Measurements from ENCODE around the gene SELENOH. TPM values are rescaled to one million over a fixed set of nuclear protein-coding genes. Genes with fewer than 3 reads are reported as not detected.

The SELENOH gene
- polyA plus RNA-seq, 2 of the 4 experiments (the other 2 are of a cell fraction), result 96.3 to 115 TPM

- TF ChIP-seq CBX8 (IDR thresholded peaks at IDR 0.05) (no peak), NFE2L2 (conservative IDR thresholded peaks at IDR 0.05; ENCODE audit: low read length) (no peak), ZC3H11A (IDR thresholded peaks at IDR 0.05) (no peak)
Measured at GRCh38 chr11:57775491-57775890, 34.2 kb downstream of the SELENOH start (continued).

- no peak for TF ChIP-seq NPAS2 (CRISPR knock-in tag; IDR thresholded peaks at IDR 0.05; ENCODE audit: borderline replicate concordance)
- no peak for TF ChIP-seq EP300 (IDR thresholded peaks at IDR 0.05)
- TF ChIP-seq FOSL2 (IDR thresholded peaks at IDR 0.05), result no peak
- TF ChIP-seq FOSL2 (CRISPR knock-in tag; IDR thresholded peaks at IDR 0.05), result no peak
- no peak for TF ChIP-seq MAFK (IDR thresholded peaks at IDR 0.05; ENCODE audit: partially characterized antibody)
- TF ChIP-seq NR3C1 (IDR thresholded peaks at IDR 0.05), result no peak
- no peak for TF ChIP-seq MYC (IDR thresholded peaks at IDR 0.05; ENCODE audit: borderline replicate concordance, low read length)
- TF ChIP-seq CBX8 (IDR thresholded peaks at IDR 0.05), result no peak
- no peak for TF ChIP-seq CEBPB (IDR thresholded peaks at IDR 0.05)
- no peak for TF ChIP-seq TFCP2L1 (CRISPR knock-in tag; IDR thresholded peaks at IDR 0.05)
- no peak for TF ChIP-seq HOXB5 (CRISPR knock-in tag; IDR thresholded peaks at IDR 0.05)
- no peak for TF ChIP-seq HOXB13 (CRISPR knock-in tag; IDR thresholded peaks at IDR 0.05; ENCODE audit: low read depth)
- TF ChIP-seq EHF (CRISPR knock-in tag; IDR thresholded peaks at IDR 0.05), result no peak
- TF ChIP-seq, protein P1, sequence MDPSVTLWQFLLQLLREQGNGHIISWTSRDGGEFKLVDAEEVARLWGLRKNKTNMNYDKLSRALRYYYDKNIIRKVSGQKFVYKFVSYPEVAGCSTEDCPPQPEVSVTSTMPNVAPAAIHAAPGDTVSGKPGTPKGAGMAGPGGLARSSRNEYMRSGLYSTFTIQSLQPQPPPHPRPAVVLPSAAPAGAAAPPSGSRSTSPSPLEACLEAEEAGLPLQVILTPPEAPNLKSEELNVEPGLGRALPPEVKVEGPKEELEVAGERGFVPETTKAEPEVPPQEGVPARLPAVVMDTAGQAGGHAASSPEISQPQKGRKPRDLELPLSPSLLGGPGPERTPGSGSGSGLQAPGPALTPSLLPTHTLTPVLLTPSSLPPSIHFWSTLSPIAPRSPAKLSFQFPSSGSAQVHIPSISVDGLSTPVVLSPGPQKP (IDR thresholded peaks at IDR 0.05; ENCODE audit: low read depth, low read length), result no peak
- no peak for TF ChIP-seq MAZ (IDR thresholded peaks at IDR 0.05; ENCODE audit: borderline replicate concordance, low read depth, low read length)
- TF ChIP-seq RFX5 (IDR thresholded peaks at IDR 0.05), result no peak
- Histone ChIP-seq H3K4me2 (peak overlapping the region; percentile 93), H3K9me3 (no peaks in the 10 kb centered on the region), H3K4me3 (no peak overlapping the region), H3K4me1 (peaks cover 89% of the 10 kb centered on the region), H3K27ac (peak overlapping the region; percentile 83 to 88; a peak in 5 of 6 replicates)
- POLR2A ChIA-PET, result interaction anchor here (1.2 kb wide), 1 partner anchor 27 kb away, joined by 3 read pairs; no protein-coding TSS in a partner anchor
- DNase-seq (ENCODE audit: low read depth in 1 of 2, low spot score in 1 of 2) (no peak), FAIRE-seq (no peak), ATAC-seq (no peak)
- 82% methylated on average over 3 of the region's 3 CpGs for WGBS (ENCODE audit: missing lambda C conversion rate)
- CTCF ChIA-PET, result interaction anchor here (0.6 to 2.3 kb wide), 5 partner anchors 8 to 25 kb away, joined by 3 to 12 read pairs (median 4); partner anchors contain the start of gene BTBD18
Measured at GRCh38 chr11:57776031-57776521, 34.8 kb downstream of the SELENOH start.

DNA sequence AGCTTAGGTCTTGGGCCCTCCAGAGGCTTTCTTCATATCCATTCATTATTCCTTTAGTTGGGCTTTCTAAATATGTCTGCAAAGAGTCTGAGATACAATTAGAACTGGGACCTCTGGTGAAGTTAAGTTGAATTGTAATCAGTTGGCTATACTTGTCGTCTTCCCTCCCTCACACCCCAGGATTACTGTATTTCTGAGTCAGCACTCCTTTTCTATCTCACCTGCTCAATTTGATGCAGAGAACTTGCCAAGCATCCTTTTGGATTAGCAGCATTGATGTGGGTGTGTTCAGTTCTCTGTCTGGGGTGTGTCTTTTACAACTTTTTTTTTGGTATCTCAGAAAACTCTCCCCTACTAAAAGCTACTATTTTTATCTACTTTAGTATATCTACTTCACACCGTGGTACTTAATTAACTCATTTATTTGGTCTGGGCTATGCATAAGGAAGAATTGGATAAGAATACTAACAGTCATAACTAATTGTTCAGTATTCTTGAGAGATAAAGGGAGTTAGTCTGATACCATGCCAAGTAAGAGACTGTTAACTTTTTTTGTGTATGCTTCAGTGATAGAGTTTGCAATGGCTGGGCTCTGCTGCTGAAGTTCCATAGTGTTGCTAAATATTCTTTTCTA, 35.4 kb downstream of the SELENOH start:
- ATAC-seq, result no peak
- no peak for TF ChIP-seq GATA3 (IDR thresholded peaks at IDR 0.05; ENCODE audit: borderline replicate concordance)
- peak; percentile 14 for TF ChIP-seq MAFK (IDR thresholded peaks at IDR 0.05; ENCODE audit: partially characterized antibody)
- TF ChIP-seq ZC3H11A (IDR thresholded peaks at IDR 0.05), result no peak
- no peak for TF ChIP-seq MAZ (IDR thresholded peaks at IDR 0.05; ENCODE audit: borderline replicate concordance, low read depth, low read length)
- DNase-seq (ENCODE audit: low read depth in 1 of 2, low spot score in 1 of 2), result no peak
- no peak for FAIRE-seq
- H3K27ac ChIP-seq, result peak overlapping the region; percentile 83 to 88
- ChIA-PET POLR2A (interaction anchor here (1.2 kb wide), 1 partner anchor 28 kb away, joined by 3 read pairs; no protein-coding TSS in a partner anchor), CTCF (interaction anchor here (0.6 to 1.1 kb wide), 5 partner anchors 9 to 105 kb away, joined by 3 to 4 read pairs (median 3); partner anchors contain the start of genes BTBD18 and SELENOH)
- H3K9me3 ChIP-seq, result no peaks in the 10 kb centered on the region
- 0 out of 3 replicates have a peak overlapping the region, but pooled peaks have one; percentile 31 for H3K4me3 ChIP-seq
- WGBS (ENCODE audit: missing lambda C conversion rate), result 69% methylated on average over 2 of the region's 2 CpGs
- peaks cover 92% of the 10 kb centered on the region for H3K4me1 ChIP-seq
- peak overlapping the region; percentile 93 for H3K4me2 ChIP-seq

DNA sequence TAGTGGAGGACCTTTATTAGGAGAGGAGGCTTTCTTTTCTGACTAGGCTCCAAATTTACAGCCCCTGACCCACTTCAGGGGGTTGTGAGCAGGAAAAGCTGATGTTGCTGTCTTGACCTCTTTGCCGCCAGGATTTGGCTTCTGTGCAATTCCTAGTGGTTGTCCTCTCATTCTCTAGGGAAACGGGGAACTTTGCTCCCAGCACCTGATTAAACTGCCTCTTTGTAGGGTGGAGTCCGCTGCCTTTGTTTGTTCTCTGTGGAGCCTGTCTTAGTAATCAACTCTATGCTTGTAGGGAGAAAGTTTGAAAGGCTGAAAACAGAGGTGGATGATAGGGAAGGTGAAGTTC, 36.7 kb downstream of the SELENOH start:
- Histone ChIP-seq H3K27ac (peak overlapping the region; percentile 83 to 88), H3K4me3 (peak overlapping the region; percentile 31), H3K4me2 (peak overlapping the region; percentile 93), H3K9me3 (no peaks in the 10 kb centered on the region), H3K4me1 (peaks cover 92% of the 10 kb centered on the region)
- peak; percentile 60 to 63 for ATAC-seq
- POLR2A ChIA-PET, result interaction anchor here (1.3 to 4.2 kb wide), 5 partner anchors 13 to 37 kb away, joined by 6 to 28 read pairs (median 9); partner anchors contain the start of genes CTNND1 and SELENOH
- peak; percentile 41 to 70 for DNase-seq (ENCODE audit: low read depth in 1 of 2, low spot score in 1 of 2)
- TF ChIP-seq MAFK (IDR thresholded peaks at IDR 0.05; ENCODE audit: partially characterized antibody) (peak; percentile 36), POLR2AphosphoS2 (conservative IDR thresholded peaks at IDR 0.05; ENCODE audit: low read length) (no peak)
- CTCF ChIA-PET, result interaction anchor here (0.8 to 4.2 kb wide), 6 partner anchors 11 to 26 kb away, joined by 3 to 17 read pairs (median 8); partner anchors contain the start of genes BTBD18 and CTNND1
- no peak for FAIRE-seq
- WGBS (ENCODE audit: missing lambda C conversion rate), result 0% methylated on average over 3 of the region's 3 CpGs

Data from A549 (cell line).